HL-60 (cell line): ENCODE data around the gene UBN1.

ENCODE experiments used
- CTCF ChIP-seq: IDR thresholded peaks from one replicate; pipeline ENCODE4 v1.5.1; 2011; ENCODE audit warnings: low read length, control low read depth, inconsistent platforms; ENCODE audit not compliant: insufficient read depth
- GABPA ChIP-seq: IDR thresholded peaks from 2 replicates; pipeline ENCODE4 v1.6.1; 2012; ENCODE audit warnings: low read depth
- SPI1 ChIP-seq: IDR thresholded peaks from 2 replicates; pipeline ENCODE4 v1.6.1; 2012; ENCODE audit warnings: low read depth, mild to moderate bottlenecking, borderline replicate concordance

DNA sequence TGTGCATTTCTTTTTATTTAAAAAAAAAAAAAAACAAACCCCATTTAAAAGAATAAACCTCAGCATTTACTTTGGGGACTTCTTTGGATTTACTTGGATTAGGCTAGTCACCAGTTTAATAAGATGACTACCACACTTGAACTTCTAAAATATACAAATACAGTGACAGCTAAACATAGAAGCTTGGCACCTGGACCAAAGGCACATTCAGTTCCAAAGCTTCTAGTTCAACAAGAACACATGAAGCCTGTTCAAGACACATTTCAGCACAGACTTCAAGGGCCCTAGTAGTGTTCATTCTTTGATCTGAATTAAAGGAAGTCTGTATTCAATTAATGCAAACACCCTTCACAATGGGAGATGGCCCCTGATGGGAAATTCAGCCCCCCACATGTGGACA, 33.2 kb upstream of the UBN1 start:
- TF ChIP-seq CTCF (no peak), SPI1 (no peak), GABPA (no peak)
